ENCODE data around the gene RELT. TPM values are rescaled to one million over a fixed set of nuclear protein-coding genes. Genes with fewer than 3 reads are reported as not detected.

Gene RELT, protein sequence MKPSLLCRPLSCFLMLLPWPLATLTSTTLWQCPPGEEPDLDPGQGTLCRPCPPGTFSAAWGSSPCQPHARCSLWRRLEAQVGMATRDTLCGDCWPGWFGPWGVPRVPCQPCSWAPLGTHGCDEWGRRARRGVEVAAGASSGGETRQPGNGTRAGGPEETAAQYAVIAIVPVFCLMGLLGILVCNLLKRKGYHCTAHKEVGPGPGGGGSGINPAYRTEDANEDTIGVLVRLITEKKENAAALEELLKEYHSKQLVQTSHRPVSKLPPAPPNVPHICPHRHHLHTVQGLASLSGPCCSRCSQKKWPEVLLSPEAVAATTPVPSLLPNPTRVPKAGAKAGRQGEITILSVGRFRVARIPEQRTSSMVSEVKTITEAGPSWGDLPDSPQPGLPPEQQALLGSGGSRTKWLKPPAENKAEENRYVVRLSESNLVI
- 6.7 and 7.8 TPM in 2 replicates for total RNA-seq

DNA sequence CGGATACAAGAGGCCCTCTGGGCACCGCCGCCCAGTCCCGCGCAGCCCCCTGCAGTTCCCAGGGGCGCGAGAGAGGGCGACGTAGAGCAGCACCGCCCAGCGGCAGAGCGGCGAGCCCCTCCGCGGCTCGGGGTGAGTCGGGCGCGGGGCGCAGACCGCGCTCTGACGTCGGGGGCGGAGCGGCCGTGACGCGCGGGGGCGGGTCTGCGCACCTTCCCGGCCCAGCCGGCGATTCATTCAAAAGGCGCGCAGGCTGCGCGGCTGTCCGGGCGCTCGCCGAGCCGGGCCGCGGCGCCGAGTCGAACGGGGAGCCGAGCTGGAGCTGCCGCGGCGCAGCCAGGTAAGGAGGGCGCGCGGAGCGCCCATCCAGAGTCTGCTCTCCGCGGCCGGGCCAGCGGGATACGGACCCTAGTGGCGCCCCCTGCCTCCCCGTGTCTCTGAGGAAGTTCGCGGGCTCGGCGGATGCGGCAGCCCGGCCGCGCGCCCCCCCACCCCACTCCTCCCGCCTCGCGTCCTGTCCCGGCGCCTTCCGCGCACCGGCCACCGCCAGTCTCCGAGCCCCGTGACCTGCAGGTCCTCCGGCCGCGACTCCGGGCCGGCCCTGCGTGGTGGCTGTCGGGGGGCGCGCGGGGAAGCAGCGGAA is at the start of gene RELT:
RELT (plus strand) TSS at position 240 of the 643 bp plus-strand sequence. CDS start 12,738 bp downstream, outside the sequence.
- peak; percentile 94 for DNase-seq

DNA sequence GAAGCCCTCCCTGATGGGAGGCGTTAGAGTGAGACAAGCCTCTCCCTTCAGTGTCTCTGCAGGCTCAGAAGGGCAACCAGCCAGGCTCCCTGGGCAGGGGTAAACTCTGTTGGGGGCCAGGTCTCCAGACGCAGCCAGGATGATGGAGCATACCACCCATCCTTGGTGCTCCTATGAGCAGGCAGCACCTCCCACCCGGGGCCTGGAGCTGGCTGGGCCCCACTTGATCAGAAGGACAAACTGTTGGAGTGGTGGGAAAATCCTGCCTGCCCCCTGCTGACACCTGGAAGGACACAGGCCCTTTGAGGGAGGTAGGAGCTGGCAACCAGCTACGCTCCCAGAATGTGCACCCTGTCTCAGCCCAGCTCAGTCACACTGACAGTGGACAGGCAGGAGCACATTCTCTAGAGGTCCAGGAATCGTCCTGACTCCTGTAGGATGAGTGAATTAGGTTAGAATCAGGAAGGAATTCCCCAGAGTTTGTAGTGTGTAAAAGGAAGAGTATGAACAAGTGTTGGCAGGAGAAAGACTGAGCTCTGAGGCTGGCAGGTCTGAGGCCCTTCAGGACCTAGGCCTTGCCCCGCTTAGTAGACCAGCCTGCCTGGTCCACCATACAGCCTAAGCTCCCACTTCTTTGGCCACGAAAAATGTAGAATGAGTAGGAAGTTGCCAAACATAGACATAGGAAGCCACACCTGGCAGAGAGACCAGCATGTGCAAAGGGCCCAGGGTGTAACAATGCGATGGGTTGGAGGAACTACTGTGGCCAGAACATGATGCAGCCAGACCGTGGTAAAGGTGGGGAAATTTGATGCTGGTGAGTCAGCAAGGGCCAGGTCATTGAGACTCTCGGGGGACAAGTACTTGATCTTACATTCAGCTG is 49.0 kb upstream of the RELT start:
- DNase-seq, result peak; percentile 39

DNA sequence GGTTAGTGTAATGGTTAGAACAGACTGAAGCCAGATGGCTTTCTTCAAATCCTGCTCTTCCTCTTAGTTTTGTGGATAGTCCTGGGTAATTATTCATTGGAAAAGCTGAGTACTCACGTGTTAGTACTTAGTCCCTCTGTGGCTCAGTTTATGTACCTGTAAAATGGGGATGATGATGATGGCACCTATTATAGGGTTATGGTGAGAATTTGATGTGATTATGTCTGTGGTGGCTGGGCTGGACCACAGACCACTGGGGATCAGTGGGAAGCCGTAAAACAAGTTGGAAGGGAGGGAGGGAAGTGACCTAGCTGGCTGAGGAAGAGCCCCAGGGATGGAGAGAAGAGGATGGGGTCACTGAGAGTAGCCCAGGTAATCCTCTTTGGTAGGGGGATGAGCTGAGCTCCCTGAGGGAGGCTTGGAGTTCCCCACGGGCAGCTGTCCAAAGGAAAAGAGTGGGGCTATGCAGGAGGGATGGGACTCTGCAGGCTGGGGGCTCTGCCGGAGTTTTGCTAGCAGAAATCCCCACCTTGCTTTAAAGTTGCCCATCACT is 48.3 kb upstream of the RELT start:
- no peak for DNase-seq

DNA sequence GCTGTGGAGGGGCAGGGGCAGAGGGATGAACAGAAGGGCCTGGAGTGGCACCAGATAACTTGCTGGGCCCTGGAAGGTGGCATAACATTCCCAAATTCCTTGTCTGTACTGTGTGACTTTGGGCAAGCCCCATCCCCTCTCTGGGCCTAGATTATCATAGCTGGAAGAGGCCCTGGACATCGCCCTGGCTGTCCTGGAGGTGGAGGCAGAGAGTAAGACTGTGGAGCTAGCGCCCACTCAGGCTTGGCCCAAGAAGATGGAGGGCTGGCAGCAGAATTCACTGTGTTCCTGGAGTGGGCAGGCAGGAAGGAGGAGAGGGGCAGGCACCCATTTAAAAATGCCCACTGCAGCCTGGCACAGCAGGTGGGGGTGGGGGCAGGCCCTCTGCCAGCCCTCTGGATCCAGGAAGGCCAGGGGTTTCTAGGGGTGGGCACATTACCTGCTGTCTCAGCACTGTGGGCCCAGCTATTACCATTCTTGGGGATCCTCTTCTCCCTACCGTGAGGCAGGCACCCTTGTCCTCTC is 45.6 kb upstream of the RELT start:
- peak; percentile 68 for DNase-seq

DNA sequence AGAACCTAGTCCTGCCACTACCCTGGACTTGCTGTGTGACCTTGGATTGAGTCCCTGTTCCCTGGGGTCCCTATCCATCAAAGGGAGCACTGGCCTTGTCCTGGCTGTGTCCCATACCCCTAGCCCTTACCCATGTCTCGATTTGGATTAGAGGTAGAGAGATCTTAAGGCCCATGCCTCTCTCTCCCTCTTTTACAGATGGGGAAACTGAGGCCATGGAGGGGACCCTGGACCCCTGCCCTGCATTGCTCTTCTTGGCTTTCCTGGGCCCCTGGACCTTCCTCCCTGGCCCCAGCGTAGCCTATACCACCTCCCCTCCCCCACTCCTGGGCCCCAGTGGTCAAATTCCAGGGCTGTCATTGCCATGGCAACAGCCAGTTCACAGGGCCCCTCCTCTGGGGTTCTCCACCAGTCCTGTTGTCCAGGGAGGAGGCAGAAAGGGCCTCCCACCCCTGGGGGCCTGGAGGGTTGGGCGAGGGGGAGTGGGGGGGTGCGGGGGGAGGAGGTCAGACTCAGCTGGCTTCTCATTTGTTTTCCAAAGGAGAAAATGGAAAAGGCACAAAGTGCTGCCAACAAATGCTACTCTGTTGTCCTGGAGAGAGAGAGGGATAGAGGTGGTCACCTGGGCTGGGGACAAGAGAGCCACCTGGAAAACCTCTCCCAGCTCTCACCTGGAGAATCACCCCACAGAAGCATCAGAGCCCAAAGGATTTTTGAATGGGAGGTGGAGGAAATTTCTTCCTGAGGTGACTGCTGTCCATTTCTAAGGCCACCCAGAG is 44.9 kb upstream of the RELT start:
- DNase-seq, result no peak

DNA sequence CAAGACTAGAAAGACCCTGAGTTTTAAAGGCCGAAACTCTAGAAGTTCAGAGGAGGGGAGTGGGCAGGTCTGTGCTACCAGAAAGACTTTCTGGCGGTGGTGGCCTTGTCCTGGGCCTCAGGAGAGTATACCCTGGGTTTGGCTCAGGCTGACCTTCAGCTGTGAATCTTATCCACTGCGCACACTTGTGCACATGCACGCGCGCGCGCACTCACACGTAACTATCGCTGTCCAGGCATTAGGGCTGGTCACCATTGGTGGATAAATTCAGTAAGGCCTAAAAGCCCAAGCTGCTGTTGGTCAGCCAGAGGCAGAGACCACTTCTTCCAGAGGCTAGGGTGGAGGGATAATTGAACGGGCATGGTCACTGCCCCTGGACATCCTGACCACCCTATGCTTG is 43.0 kb upstream of the RELT start:
- no peak for DNase-seq

DNA sequence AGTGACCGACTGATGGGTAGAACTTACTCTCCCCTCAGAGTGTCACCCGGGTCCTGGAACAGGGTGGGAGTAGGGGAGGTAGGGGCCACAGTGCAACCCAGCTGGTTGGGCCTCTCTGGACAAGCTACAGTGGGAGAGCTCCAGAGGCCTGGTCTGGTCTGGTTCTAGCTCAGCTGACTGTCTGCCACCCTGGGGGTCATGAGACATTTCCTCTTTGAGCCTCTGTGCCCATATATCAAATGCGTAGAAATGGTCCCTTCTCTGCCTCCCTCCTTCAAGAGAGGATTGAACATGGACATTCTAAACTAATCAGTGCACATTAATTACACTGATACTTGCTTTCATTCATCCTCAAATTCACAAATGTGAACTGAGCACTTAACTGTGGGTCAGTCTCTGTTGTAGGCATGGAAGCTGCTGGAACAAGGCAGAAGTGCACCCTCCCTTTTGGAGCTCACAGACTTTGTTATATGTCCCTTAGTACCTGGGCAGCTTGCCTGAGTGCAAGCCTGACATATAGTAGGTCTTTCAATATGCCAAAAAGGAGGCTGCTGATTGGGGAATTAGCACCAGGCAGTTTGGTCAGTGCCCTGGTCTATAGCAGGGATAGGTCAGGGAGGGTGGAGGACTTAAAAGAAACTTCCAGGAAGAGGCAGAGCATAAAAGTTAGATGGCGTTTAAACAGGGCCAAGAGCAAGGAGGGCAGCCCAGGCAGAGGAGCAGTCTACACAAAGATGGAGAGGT is 42.4 kb upstream of the RELT start:
- DNase-seq, result peak; percentile 32

DNA sequence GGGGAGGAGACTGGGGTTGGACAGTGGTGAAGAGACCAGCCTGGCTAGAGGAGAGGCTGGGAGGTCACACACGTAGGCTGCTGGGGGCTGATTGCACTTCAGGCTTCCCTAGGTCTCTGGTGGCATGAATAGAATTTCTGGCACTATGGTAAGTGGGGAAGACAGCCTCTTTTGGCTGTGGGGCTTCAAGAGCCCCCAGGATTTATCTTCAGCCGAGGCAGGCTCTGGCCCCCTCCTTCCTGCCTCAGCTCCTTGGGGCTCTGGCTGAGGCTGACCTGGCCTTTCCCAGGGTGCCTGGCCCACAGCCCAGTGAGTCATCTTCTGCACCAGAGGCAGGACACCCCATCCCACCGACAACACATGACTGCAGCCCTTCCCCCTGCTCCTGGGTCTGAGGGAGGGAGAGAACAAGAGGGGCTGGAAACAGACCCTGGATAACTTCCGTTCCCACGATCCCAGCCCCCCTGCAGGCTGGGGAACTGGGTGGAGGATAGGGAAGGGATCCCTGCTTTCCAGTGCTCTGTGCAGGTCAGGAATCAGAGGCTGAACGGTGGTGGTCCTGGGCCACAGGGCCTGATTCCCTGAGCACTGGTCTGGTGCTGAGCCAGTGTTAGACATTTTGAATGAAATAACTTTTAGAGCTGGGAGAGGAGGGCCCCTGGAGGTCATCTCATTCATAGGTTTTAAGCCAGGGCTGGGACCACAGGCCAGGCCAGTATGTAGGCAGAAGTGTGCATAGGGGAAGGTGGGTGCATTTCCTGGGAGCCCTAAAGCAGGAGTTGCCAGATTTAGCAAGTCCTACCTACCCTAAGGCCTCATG is 41.6 kb upstream of the RELT start:
- peak; percentile 88 for DNase-seq

DNA sequence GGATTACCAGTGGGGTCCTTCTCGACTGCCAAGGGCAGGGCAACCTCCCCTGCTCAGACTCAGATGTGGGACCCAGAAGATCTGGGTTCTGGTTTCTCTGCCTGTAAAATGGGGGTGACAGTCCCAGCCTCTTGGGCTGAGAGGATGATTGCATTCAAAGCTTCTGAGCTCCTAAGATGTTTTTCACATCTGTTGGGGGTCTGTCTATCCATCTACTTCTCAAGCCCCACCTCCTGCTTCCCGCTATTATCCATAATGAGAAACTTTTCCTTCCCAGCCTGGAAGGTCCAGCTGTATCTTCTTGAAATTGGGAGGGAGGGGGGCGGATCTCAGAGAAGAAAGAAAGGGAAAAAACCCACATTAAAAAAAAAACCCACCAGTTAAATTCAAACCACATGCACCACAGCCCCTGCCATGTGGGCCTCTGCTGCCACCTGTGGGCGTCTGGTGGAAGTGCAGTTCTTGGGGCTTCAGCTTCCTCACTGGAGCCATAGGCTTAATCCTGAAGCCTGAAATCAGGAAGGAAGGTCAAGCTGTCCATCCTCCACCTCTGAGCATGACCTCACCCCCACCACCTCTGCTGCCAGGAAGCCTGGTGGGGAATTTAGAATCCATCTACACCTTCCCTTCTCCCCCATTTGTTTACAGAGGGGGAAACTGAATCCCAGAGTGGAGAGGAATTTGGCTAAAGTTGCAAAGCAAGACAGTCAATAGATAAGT is 40.8 kb upstream of the RELT start:
- DNase-seq, result peak; percentile 90

DNA sequence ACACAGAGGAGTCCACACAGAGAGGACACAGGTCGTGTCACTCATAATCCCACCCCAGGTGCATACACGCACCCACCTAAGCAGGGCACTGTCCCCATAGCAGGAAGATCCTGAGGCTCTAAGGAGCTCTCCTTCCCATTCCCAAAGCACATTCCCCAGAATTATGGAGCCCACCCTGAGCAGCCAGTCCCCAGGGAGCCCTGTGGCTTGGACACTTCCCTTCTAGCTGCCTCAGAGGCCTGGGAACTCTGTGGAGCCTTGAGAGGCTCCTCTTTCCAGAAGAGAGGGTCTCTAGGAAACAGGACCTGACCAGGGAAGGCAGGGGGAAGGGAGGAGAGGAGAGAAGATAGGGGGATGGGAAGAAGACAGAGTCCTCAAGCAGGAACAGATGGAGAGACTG is 38.4 kb upstream of the RELT start:
- no peak for DNase-seq

DNA sequence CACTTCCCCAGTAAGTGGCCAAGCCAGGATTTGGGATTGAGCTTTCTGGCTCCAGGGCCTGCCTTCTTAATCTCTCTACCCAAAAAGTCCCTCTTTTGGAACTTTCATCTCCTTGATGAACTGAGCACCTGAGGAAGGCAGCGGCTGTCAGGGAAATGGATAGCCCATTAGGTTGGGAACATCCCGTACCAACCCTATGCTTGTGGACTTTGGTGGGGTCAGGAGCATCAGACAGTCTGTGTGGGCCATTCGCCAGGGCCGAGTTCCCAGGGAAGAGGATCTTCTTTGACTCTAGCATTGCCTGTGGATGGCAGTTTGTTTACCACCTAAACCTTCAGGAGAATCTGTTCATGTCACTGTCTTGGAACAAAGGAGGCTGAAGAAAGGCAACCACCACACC is 37.9 kb upstream of the RELT start:
- DNase-seq, result no peak

DNA sequence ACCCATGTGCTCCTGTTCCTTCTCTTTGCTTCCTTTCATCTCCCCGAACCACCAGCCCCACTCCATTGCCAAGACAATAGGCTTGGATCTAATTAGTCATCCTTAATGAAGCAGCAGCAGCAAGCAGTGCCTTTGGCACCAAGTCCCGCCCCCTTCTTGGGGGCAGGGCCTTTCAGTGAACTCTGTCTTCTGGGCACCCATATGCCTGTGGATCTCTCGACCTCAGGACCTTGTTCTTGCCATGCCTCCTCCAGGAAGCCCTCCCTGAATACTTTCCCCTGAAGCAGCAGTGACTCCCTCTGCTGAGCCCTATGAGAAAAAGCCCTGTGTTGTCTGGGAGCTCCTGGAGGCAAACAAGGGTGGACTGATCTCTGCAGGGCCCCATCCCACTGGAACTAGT is 36.0 kb upstream of the RELT start:
- peak; percentile 26 for DNase-seq

DNA sequence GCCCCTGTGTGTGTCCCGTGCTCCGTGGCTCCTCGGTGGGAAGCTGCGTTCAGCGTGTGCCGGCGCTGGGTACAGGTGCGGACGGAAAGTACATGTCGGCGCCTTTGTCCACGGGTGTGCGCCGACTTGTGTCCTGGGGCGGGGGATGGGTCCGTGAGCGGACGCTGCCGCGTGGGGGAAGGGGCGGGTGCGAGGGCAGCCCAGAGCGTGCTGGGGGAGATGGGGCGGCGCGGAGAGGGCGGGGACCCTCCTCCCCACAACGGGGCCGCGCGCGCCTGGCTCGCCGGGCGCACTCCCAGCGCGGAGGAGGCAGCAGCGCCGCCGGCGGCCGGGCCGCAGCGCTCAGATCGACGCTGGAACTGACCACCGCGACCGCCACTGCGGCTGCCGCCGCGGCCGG is 33.6 kb upstream of the RELT start:
- peak; percentile 41 for DNase-seq

DNA sequence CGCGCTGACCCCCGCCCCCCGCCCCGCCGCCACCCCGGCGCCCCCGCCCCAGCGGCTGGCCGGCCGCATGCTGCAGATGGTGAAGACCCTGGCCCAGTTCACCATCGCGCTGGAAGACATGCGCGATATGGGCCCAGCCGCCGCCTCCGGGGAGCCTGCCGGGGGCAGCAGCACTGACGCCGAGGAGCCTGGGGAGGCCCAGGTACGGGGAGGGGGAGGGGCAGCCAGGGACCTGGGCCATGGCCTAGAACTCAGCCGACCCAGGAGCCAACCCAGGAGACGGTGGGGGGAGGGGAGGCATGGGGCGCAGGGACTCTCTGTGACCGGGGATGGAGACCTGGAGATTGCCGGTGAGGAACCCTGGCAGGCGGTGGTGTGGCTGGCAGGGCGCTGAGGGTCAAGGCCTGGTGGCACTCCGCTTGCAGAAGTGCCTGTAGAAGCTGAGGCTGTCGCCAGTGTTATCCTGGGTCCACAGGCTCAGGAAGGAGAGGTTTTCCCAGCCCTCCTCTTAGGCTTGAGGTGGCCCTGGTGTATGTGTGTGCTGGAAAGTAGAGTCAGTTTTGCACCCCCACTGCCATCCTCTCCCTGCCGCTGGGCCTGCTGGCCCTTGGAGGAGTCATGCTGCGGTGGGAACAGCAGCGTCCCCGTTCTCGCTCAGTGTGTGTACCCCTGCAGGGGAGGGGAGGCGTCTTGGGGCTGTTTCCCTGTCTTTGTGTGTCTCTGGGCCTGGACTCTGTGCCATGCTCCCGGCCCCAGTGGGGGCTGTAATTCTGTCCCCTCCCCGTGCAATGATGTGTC is 32.9 kb upstream of the RELT start:
- no peak for DNase-seq

DNA sequence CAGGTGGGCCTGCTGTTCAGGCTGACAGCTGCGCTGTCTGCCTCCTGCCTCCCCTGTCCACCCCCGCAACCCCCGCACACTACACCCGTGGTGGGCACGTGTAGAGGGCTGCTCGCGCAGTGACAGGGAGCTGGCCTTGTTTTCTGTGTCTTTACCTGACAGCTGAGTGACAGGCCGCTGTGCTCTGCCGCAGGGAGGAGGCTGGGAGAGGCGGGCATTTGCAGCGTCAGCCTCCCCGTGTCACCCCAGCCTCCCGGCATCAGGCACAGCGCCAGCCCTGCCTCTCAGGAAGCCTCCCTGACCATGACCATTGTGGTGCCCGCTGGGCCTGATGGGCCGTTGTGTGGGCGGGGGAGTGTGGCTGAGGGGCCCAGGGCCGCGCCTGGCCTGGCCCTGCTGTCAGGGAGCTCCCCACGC is 32.0 kb upstream of the RELT start:
- peak; percentile 48 for DNase-seq

DNA sequence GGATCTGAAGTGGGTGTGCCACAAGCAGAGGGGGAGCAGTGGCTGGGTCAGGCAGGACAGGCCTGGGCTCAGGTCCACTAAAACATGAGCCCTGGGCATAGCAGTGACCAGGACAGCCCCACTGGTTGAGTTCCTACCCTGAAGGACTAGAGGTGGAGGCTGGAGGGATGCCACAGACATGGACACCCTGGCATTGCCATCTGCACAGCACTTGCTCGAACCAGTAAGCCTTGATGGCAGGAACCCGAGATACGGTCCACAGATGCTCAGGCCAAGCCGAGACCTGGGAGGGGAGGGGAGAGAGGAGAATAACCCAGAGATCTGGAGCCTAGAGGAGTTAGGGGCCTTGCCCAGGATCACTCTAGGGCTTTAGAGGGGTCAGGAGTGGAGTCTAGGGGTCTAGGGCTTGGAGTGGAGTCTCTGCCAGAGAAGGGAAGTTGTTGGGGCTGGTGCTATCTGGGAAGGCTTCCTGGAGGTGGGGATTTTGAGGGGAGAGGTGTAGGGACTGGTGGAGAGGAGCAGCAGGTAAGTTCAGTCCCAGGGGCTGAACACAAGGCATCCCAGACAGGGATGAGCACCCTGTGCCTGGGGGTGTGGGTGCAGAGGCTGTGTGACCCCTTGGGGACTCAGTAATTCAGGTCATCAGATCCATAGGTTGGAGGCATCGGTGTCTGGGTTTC is 30.6 kb upstream of the RELT start:
- DNase-seq, result no peak

DNA sequence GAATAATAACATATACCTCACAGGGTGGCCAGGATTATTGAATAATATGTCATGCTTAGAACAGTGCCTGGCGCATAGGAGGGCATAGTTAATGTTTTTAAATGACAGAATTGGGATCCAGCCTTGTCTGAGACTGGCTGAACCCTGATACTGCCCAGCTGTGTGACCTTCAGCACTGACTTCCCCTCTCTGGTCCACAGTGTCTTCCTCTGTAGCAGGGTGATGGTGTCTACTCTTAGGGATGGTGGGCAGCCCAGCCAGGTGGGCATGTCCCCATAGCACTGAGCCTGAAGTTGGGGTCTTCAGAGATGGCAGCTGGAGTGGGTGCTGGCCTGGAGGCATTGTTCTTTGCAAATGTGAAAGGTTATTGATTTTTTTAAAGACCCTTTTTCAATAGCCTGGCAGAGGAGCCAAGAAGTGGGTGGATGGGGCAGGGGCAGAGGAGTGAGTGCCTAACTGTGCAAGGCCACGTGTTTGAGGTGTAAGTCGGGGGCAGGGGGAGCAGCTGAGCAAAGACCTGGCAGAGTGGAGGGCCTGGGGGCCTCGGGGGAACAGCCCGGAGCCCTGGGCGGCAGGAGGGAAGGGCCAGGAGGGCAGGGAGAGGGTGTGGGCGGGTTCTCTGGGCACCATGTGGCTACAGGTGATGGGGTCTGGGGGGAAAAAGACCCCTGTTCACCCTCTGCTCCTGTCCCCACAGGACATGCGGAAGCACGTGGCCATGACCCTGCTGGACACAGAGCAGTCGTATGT is 29.8 kb upstream of the RELT start:
- no peak for DNase-seq
